Tibial nerve (tissue), 4 donors: Measurements from ENCODE around the gene NTM.

Experiments used
- CTCF ChIP-seq, 5 experiments: fragments of 200-600 bp in 3 of 5; fragments of 450-650 bp in 2 of 5; sonication (generic) in 3 of 5; IDR thresholded peaks; one replicate each; pipeline ENCODE4 v1.5.1; 2016 to 2019; ENCODE audit warnings: antibody characterized with exemption in 5 of 5, mild to moderate bottlenecking in 3 of 5, moderate library complexity in 2 of 5
- EP300 ChIP-seq, 2 donors: sonication (generic); formaldehyde crosslinking; IDR thresholded peaks; one replicate each; pipeline ENCODE4 v1.6.1; 2017; ENCODE audit warnings: antibody characterized with exemption in 2 of 2, mild to moderate bottlenecking in 1 of 2
- POLR2A ChIP-seq, 2 donors: fragments of 450-650 bp; IDR thresholded peaks; one replicate each; pipeline ENCODE4 v1.6.1; 2017; ENCODE audit warnings: antibody characterized with exemption in 2 of 2, mild to moderate bottlenecking in 2 of 2, moderate library complexity in 2 of 2

- TF ChIP-seq POLR2A (IDR thresholded peaks at IDR 0.05) (no peak), CTCF (IDR thresholded peaks at IDR 0.05) (no peak), EP300 (IDR thresholded peaks at IDR 0.05) (no peak)
These were observed 25.0 kb upstream of the NTM start for GRCh38 chr11:131345406-131345805.
